HG03280 (cell line): Measurements from ENCODE around the gene RFX1.

ENCODE experiments used
- ATAC-seq: cut with Tn5 transposase; IDR thresholded peaks from one replicate; pipeline ENCODE4 v1.9.1; 2021; ENCODE audit warnings: mild to moderate bottlenecking, moderate library complexity; ENCODE audit not compliant: unreplicated experiment

RFX1 gene

GRCh38 chr19:13996928-13997630 lies 9.0 kb downstream of the RFX1 start:
- no peak for ATAC-seq

GRCh38 chr19:13995878-13996765 lies 10.0 kb downstream of the RFX1 start:
- no peak for ATAC-seq

GRCh38 chr19:13995017-13995728 lies 10.9 kb downstream of the RFX1 start:
- ATAC-seq, result no peak

- ATAC-seq, result no peak
These were observed 12.4 kb downstream of the RFX1 start for GRCh38 chr19:13993590-13994300.

GRCh38 chr19:13992025-13992424 lies 14.1 kb downstream of the RFX1 start:
- no peak for ATAC-seq

- no peak for ATAC-seq
These were observed 16.0 kb downstream of the RFX1 start for GRCh38 chr19:13990085-13990484.

GRCh38 chr19:13989487-13989886 lies 16.6 kb downstream of the RFX1 start:
- no peak for ATAC-seq

- ATAC-seq, result no peak
These were observed 18.8 kb downstream of the RFX1 start for GRCh38 chr19:13987101-13987890.

GRCh38 chr19:13986348-13986904 lies 19.7 kb downstream of the RFX1 start:
- ATAC-seq, result peak; percentile 76

- no peak for ATAC-seq
These were observed 20.3 kb downstream of the RFX1 start for GRCh38 chr19:13985771-13986347.

GRCh38 chr19:13984875-13985741 lies 21.0 kb downstream of the RFX1 start:
- ATAC-seq, result no peak

- ATAC-seq, result no peak
These were observed 21.9 kb downstream of the RFX1 start for GRCh38 chr19:13984186-13984585.

- no peak for ATAC-seq
These were observed 22.8 kb downstream of the RFX1 start for GRCh38 chr19:13983213-13983889.

GRCh38 chr19:13982773-13983172 lies 23.3 kb downstream of the RFX1 start:
- ATAC-seq, result no peak

- no peak for ATAC-seq
These were observed 24.1 kb downstream of the RFX1 start for GRCh38 chr19:13981988-13982501.

- ATAC-seq, result no peak
These were observed 24.7 kb downstream of the RFX1 start for GRCh38 chr19:13981467-13981866.

GRCh38 chr19:13981021-13981420 lies 25.1 kb downstream of the RFX1 start:
- ATAC-seq, result no peak

GRCh38 chr19:13980340-13980739 lies 25.8 kb downstream of the RFX1 start:
- no peak for ATAC-seq
